LNCaP clone FGC (cell line): Measurements from ENCODE around the gene SOWAHB.

Experiments
- DNase-seq: peaks from one replicate; pipeline ENCODE4 v3.0.0-alpha.2; 2011; ENCODE audit warnings: low read depth
- H3K4me3 ChIP-seq: 2 replicates; pipeline ENCODE4 v1.5.1; 2011; ENCODE audit warnings: mild to moderate bottlenecking, low read depth, low read length, control low read depth
- CTCF ChIP-seq: IDR thresholded peaks from 2 replicates; pipeline ENCODE4 v1.5.1; 2012; ENCODE audit warnings: mild to moderate bottlenecking; ENCODE audit not compliant: control insufficient read depth, insufficient read depth; ENCODE audit errors: extremely low read depth

The SOWAHB gene

GRCh38 chr4:76867377-76867776, 30.6 kb downstream of the SOWAHB start:
- TF ChIP-seq CTCF: no peak
- no peak for DNase-seq
- H3K4me3 ChIP-seq: no peak overlapping the region

GRCh38 chr4:76866641-76867040, 31.3 kb downstream of the SOWAHB start:
- no peak for DNase-seq
- H3K4me3 ChIP-seq: no peak overlapping the region
- no peak for TF ChIP-seq CTCF

- TF ChIP-seq CTCF: no peak
- no peak for DNase-seq
- H3K4me3 ChIP-seq: no peak overlapping the region
These were observed 39.6 kb downstream of the SOWAHB start for GRCh38 chr4:76858319-76858718.

- no peak for DNase-seq
- TF ChIP-seq CTCF: no peak
These were observed 40.9 kb downstream of the SOWAHB start for GRCh38 chr4:76857074-76857409.

GRCh38 chr4:76856243-76857073, 41.5 kb downstream of the SOWAHB start:
- DNase-seq: no peak
- no peak overlapping the region for H3K4me3 ChIP-seq
- TF ChIP-seq CTCF: no peak

More at GRCh38 chr4:76857074-76857409, 40.9 kb downstream of the SOWAHB start:
- no peak overlapping the region for H3K4me3 ChIP-seq

- H3K4me3 ChIP-seq: no peak overlapping the region
- TF ChIP-seq CTCF: no peak
- DNase-seq: no peak
These were observed 43.1 kb downstream of the SOWAHB start for GRCh38 chr4:76854858-76855257.

- no peak for TF ChIP-seq CTCF
These were observed 46.6 kb downstream of the SOWAHB start for GRCh38 chr4:76851375-76851774.

More at GRCh38 chr4:76851375-76851774, 46.6 kb downstream of the SOWAHB start:
- no peak for DNase-seq
- no peak overlapping the region for H3K4me3 ChIP-seq
